ENCODE data around the gene DLGAP1. TPM values are rescaled to one million over a fixed set of nuclear protein-coding genes. Genes with fewer than 3 reads are reported as not detected.

Gene DLGAP1
- total and polyA plus RNA-seq, 2 of the 8 experiments (the other 6 are each of a cell fraction or from before 2014, with no cell fraction given): 11.8 to 16.9 TPM

DNA sequence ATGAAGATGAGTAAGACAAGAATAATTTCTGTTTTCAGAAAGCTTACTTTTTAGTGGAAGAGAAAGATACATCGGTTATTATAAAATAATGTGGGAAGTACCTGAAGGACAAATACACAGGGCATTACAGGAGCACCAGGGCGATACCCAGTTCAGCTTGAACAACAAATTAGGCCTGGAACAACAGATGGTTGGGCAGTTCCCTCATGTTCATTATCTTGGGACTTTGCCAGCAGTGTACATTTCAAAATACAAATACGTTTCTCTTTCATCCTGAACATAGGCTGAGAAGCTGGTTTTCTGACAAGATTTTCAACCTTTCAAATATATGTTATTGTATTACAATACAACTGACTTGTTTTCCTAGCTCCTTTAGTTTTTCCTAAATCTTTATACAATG is 925.5 kb downstream of the DLGAP1 start:
- Histone ChIP-seq H2BK5ac (ENCODE audit: low read depth, low read length) (no peak overlapping the region), H2BK120ac (replicated peaks; ENCODE audit: low read depth, low read length) (no peak overlapping the region), H2BK15ac (ENCODE audit: low read length) (no peak overlapping the region), H3K56ac (replicated peaks; ENCODE audit: insufficient read length, low read depth, low read length) (no peak overlapping the region), H2BK20ac (ENCODE audit: low read length) (no peak overlapping the region), H3K9me3 (ENCODE audit: insufficient read depth in 2 of 2, low read depth in 1 of 2, low read length in 1 of 2) (no peaks in the 10 kb centered on the region), H3K23me2 (ENCODE audit: low read depth, low read length) (no peaks in the 10 kb centered on the region; the same call in 1 of the 2 replicates), H2AFZ (ENCODE audit: low read length) (no peak overlapping the region), H3K79me2 (ENCODE audit: control insufficient read depth in 1 of 2, insufficient read depth in 2 of 2, low read length in 2 of 2) (no peaks in the 10 kb centered on the region), H3K27ac (ENCODE audit: low read depth, low read length) (no peak overlapping the region), H3K4me1 (replicated peaks in 1 of 4; ENCODE audit: control insufficient read depth in 3 of 4, insufficient read depth in 4 of 4, low read length in 3 of 4) (peaks cover 7 to 24% (median 18%) of the 10 kb centered on the region in 4 experiments), H3K4ac (replicated peaks; ENCODE audit: insufficient read length, low read depth, low read length) (no peak overlapping the region), H3K27me3 (replicated peaks in 1 of 4; ENCODE audit: control insufficient read depth in 3 of 4, extremely low read depth in 1 of 4, insufficient read depth in 3 of 4, low read length in 3 of 4) (no peaks in the 10 kb centered on the region), H3K9ac (replicated peaks in 1 of 4; ENCODE audit: extremely low read depth in 1 of 4, low read depth in 3 of 4, low read length in 3 of 4) (no peak overlapping the region), H3K23ac (ENCODE audit: insufficient read length) (no peak overlapping the region), H4K20me1 (replicated peaks in 1 of 2; ENCODE audit: control insufficient read depth in 1 of 2, insufficient read depth in 2 of 2, low read length in 2 of 2) (no peaks in the 10 kb centered on the region), H3K18ac (ENCODE audit: extremely low read depth, low read length) (no peak overlapping the region), H2BK12ac (ENCODE audit: low read depth, low read length) (no peak overlapping the region), H4K91ac (replicated peaks; ENCODE audit: insufficient read length, low read length) (no peak overlapping the region), H2AK5ac (ENCODE audit: low read depth, low read length) (no peak overlapping the region), H3K36me3 (ENCODE audit: control insufficient read depth in 2 of 4, insufficient read depth in 4 of 4, low read length in 3 of 4) (no peaks in the 10 kb centered on the region), H3K79me1 (ENCODE audit: low read depth, low read length) (no peaks in the 10 kb centered on the region), H4K5ac (ENCODE audit: insufficient read length, low read depth, low read length) (no peak overlapping the region), H3K14ac (ENCODE audit: insufficient read length) (no peak overlapping the region), H3K4me2 (ENCODE audit: insufficient read depth in 1 of 2, low read depth in 2 of 2, low read length in 2 of 2) (no peak overlapping the region), H3K4me3 (ENCODE audit: extremely low read depth in 1 of 4, insufficient read depth in 2 of 4, low read depth in 3 of 4, low read length in 4 of 4) (no peak overlapping the region), H4K8ac (ENCODE audit: extremely low read depth, insufficient read depth, low read length) (no peak overlapping the region)
- TF ChIP-seq EGR1 (IDR thresholded peaks at IDR 0.05; ENCODE audit: borderline replicate concordance, low read depth, low read length) (no peak), PHF8 (conservative IDR thresholded peaks at IDR 0.05; ENCODE audit: low read depth, low read length) (no peak), FOSL1 (IDR thresholded peaks at IDR 0.05; ENCODE audit: insufficient read depth, low read depth, low read length) (no peak), BRCA1 (IDR thresholded peaks at IDR 0.05; ENCODE audit: low read depth, low read length) (no peak), SIRT6 (IDR thresholded peaks at IDR 0.05; ENCODE audit: low read length) (no peak), USF2 (IDR thresholded peaks at IDR 0.05; ENCODE audit: low read length) (no peak), NRF1 (IDR thresholded peaks at IDR 0.05; ENCODE audit: low read depth, low read length) (no peak), TCF12 (IDR thresholded peaks at IDR 0.05; ENCODE audit: low read depth, low read length) (no peak), SP4 (IDR thresholded peaks at IDR 0.05; ENCODE audit: low read length) (no peak), E2F6 (IDR thresholded peaks at IDR 0.05) (no peak), RFX5 (IDR thresholded peaks at IDR 0.05; ENCODE audit: borderline replicate concordance, low read depth, low read length) (no peak), HDAC2 (IDR thresholded peaks at IDR 0.05; ENCODE audit: borderline replicate concordance in 1 of 2, low read depth in 2 of 2, low read length in 2 of 2) (no peak)
- DNase-seq (ENCODE audit: low read depth in 1 of 2, low spot score in 2 of 2) (no peak), FAIRE-seq (no peak)
- POLR2A ChIA-PET (ENCODE audit: partially characterized antibody): interaction anchor here (0.8 kb wide), 1 partner anchor 132 kb away, joined by 3 read pairs; no protein-coding TSS in a partner anchor
- CTCF ChIA-PET (ENCODE audit: partially characterized antibody): interaction anchor here (0.9 to 1.8 kb wide), 6 partner anchors 12 to 65 kb away, joined by 3 to 7 read pairs (median 3); no protein-coding TSS in a partner anchor
- WGBS, 2 experiments (ENCODE audit: extremely low coverage in 1 of 2, insufficient coverage in 1 of 2, insufficient read length in 1 of 2, insufficient replicate concordance in 2 of 2, low coverage in 1 of 2, low lambda C conversion rate in 2 of 2, missing lambda C conversion rate in 1 of 2): 92% methylated on average over 3 of the region's 3 CpGs; no CpG with 5 or more reads in 1 of the 2 experiments
